Vagina (tissue), 2 donors: ENCODE measurements around the gene RAB4A.

Experiments
- CTCF ChIP-seq, 3 experiments: fragments of 450-650 bp in 2 of 3; fragments of 200-600 bp in 1 of 3; sonication (generic) in 1 of 3; IDR thresholded peaks; one replicate each; pipeline ENCODE4 v1.5.1; 2017 to 2019; ENCODE audit warnings: antibody characterized with exemption in 3 of 3, mild to moderate bottlenecking in 2 of 3, moderate library complexity in 2 of 3
- POLR2A ChIP-seq, 2 donors: fragments of 450-650 bp; IDR thresholded peaks; one replicate each; pipeline ENCODE4 v1.6.1; 2017; ENCODE audit warnings: antibody characterized with exemption in 2 of 2, mild to moderate bottlenecking in 2 of 2, moderate library complexity in 2 of 2
- POLR2AphosphoS5 ChIP-seq, 2 donors: sonication (generic); formaldehyde crosslinking; IDR thresholded peaks; one replicate each; pipeline ENCODE4 v1.9.0; 2017; ENCODE audit warnings: antibody characterized with exemption in 2 of 2, mild to moderate bottlenecking in 2 of 2, low read depth in 1 of 2; ENCODE audit not compliant: insufficient read depth in 1 of 2

GRCh38 chr1:229253151-229253974 lies 17.5 kb upstream of the RAB4A start:
- no peak for TF ChIP-seq CTCF (IDR thresholded peaks at IDR 0.05)
- TF ChIP-seq POLR2AphosphoS5 (IDR thresholded peaks at IDR 0.05; ENCODE audit: insufficient read depth in 1 of 2, low read depth in 1 of 2) = no peak
- no peak for TF ChIP-seq POLR2A (IDR thresholded peaks at IDR 0.05)
